HCT116 (cell line): ENCODE results near the gene EHF. TPM values are rescaled to one million over a fixed set of nuclear protein-coding genes. Genes with fewer than 3 reads are reported as not detected.

Experiments
- ATAC-seq: fragments of 200-7000 bp; cut with Tn5 transposase; 2 replicates; pipeline ENCODE4 v1.9.1; 2020; ENCODE audit warnings: mild to moderate bottlenecking, moderate library complexity
- BruUV-seq: library from RNA; stranded (reverse); fragments of 400-500 nt; replicated peaks from 2 replicates; lab custom pipeline; 2021; lab: Mats Ljungman, UMichigan
- CTCF ChIA-PET: fragments of 300-600 bp; sonication (Branson Sonifier 250); formaldehyde crosslinking; loops from one replicate; lab custom pipeline; 2021; ENCODE audit warnings: antibody characterized with exemption; lab: Charles Lee
- POLR2A ChIA-PET: fragments of 300-600, 350-600 bp; sonication (Branson Sonifier 250); formaldehyde crosslinking; loops from one replicate; lab custom pipeline; 2021; ENCODE audit warnings: antibody characterized with exemption; lab: Charles Lee
- RAD21 ChIA-PET, 2 experiments: fragments of 300-600 bp; sonication (Branson Sonifier 250); formaldehyde crosslinking; loops; one replicate each; lab custom pipeline; 2023; ENCODE audit warnings: low total read pairs in 2 of 2; ENCODE audit not compliant: uncharacterized antibody in 2 of 2, unreplicated experiment in 2 of 2, low non-redundant PET in 1 of 2; lab: Charles Lee
- DNase-seq: peaks from one replicate; pipeline ENCODE4 v3.0.0-alpha.2; 2010; ENCODE audit warnings: low read depth, low spot score
- H2AFZ ChIP-seq: fragments of 200-600 bp; shearing (Covaris generic), sonication (generic); 2 replicates; pipeline ENCODE4 v1.6.1; 2017; ENCODE audit warnings: low read depth, mixed run types, mixed read lengths, antibody characterized with exemption, low read length; ENCODE audit not compliant: poor library complexity, severe bottlenecking
- H3K27ac ChIP-seq: 2 replicates; pipeline ENCODE4 v1.5.1; 2012; ENCODE audit warnings: low read depth, low read length
- H3K27me3 ChIP-seq: fragments of 200-600 bp; sonication (generic); 2 replicates; pipeline ENCODE4 v1.6.1; 2016; ENCODE audit warnings: mixed run types, low read length, mixed read lengths; ENCODE audit not compliant: insufficient read depth
- H3K36me3 ChIP-seq, 2 experiments: fragments of 200-500 bp in 1 of 2; fragments of 200-600 bp in 1 of 2; sonication (Bioruptor generic) in 1 of 2; sonication (generic) in 1 of 2; 2 replicates each; pipeline versions ENCODE4 v1.5.1 to v1.6.1; 2014 to 2016; ENCODE audit warnings: low read length in 2 of 2, inconsistent platforms in 1 of 2, mixed read lengths in 1 of 2, mixed run types in 1 of 2; ENCODE audit not compliant: insufficient read depth in 2 of 2, control insufficient read depth in 1 of 2
- H3K4me1 ChIP-seq, 2 experiments: fragments of 200-600 bp in 1 of 2; sonication (generic) in 1 of 2; 2 replicates each; pipeline versions ENCODE4 v1.5.1 to v1.6.1; 2012 to 2017; ENCODE audit warnings: low read length in 2 of 2, inconsistent platforms in 1 of 2, mild to moderate bottlenecking in 1 of 2, mixed read lengths in 1 of 2, mixed run types in 1 of 2, moderate library complexity in 1 of 2; ENCODE audit not compliant: insufficient read depth in 2 of 2, control insufficient read depth in 1 of 2
- H3K4me2 ChIP-seq: fragments of 200-600 bp; sonication (generic); 2 replicates; pipeline ENCODE4 v1.6.1; 2017; ENCODE audit warnings: mixed run types, low read length, mixed read lengths
- H3K4me3 ChIP-seq, 2 experiments: fragments of 200-600 bp in 1 of 2; sonication (generic) in 1 of 2; replicated peaks in 1 of 2; 2 replicates each; pipeline ENCODE4 v1.5.1; 2011 to 2016; ENCODE audit warnings: low read length in 2 of 2, control low read depth in 1 of 2, low read depth in 1 of 2, mild to moderate bottlenecking in 1 of 2, mixed read lengths in 1 of 2, mixed run types in 1 of 2
- H3K79me2 ChIP-seq: fragments of 200-600 bp; sonication (generic); 2 replicates; pipeline ENCODE4 v1.6.1; 2017; ENCODE audit warnings: mild to moderate bottlenecking, mixed run types, low read length, moderate library complexity, mixed read lengths; ENCODE audit not compliant: insufficient read depth
- H3K9ac ChIP-seq: fragments of 200-600 bp; sonication (generic); 2 replicates; pipeline ENCODE4 v1.6.1; 2016; ENCODE audit warnings: low read length, mixed read lengths
- H3K9me2 ChIP-seq: fragments of 200-600 bp; sonication (generic), shearing (Covaris generic); 2 replicates; pipeline ENCODE4 v1.6.1; 2017; ENCODE audit warnings: mixed run types, mild to moderate bottlenecking, moderate library complexity; ENCODE audit not compliant: insufficient read depth
- H3K9me3 ChIP-seq, 2 experiments: fragments of 200-500 bp in 1 of 2; fragments of 200-600 bp in 1 of 2; sonication (Bioruptor generic) in 1 of 2; sonication (generic) in 1 of 2; 2 replicates each; pipeline ENCODE4 v1.6.1; 2014 to 2017; ENCODE audit warnings: low read length in 2 of 2, mixed read lengths in 2 of 2, inconsistent platforms in 1 of 2, low read depth in 1 of 2, mild to moderate bottlenecking in 1 of 2, mixed run types in 1 of 2, moderate library complexity in 1 of 2; ENCODE audit not compliant: control insufficient read depth in 1 of 2, insufficient read depth in 1 of 2
- H4K20me1 ChIP-seq: fragments of 200-600 bp; sonication (generic), shearing (Covaris generic); 2 replicates; pipeline ENCODE4 v1.6.1; 2017; ENCODE audit warnings: mixed run types, mild to moderate bottlenecking, moderate library complexity; ENCODE audit not compliant: insufficient read depth
- CBX3 ChIP-seq: IDR thresholded peaks from 2 replicates; pipeline ENCODE4 v1.6.1; 2012; ENCODE audit warnings: low read depth
- ELF1 ChIP-seq: IDR thresholded peaks from 2 replicates; pipeline ENCODE4 v1.6.1; 2012; ENCODE audit warnings: low read depth, borderline replicate concordance
- FOSL1 ChIP-seq: IDR thresholded peaks from 2 replicates; pipeline ENCODE4 v1.6.1; 2012; ENCODE audit warnings: low read depth
- MAX ChIP-seq: IDR thresholded peaks from 2 replicates; pipeline ENCODE4 v1.6.1; 2012
- POLR2AphosphoS5 ChIP-seq: IDR thresholded peaks from 2 replicates; pipeline ENCODE4 v1.6.1; 2011; ENCODE audit warnings: mild to moderate bottlenecking, low read depth, low read length, moderate library complexity
- RAD21 ChIP-seq: IDR thresholded peaks from 2 replicates; pipeline ENCODE4 v1.6.1; 2012; ENCODE audit warnings: low read depth, mild to moderate bottlenecking
- SP1 ChIP-seq: IDR thresholded peaks from 2 replicates; pipeline ENCODE4 v1.6.1; 2012; ENCODE audit warnings: low read depth
- SRF ChIP-seq: IDR thresholded peaks from 2 replicates; pipeline ENCODE4 v1.6.1; 2012; ENCODE audit warnings: low read depth
- YY1 ChIP-seq: IDR thresholded peaks from 2 replicates; pipeline ENCODE4 v1.6.1; 2011; ENCODE audit warnings: low read length, low read depth, moderate library complexity, mild to moderate bottlenecking; ENCODE audit not compliant: insufficient replicate concordance; ENCODE audit errors: extremely low read depth
- ZBTB33 ChIP-seq: IDR thresholded peaks from 2 replicates; pipeline ENCODE4 v1.6.1; 2011; ENCODE audit warnings: mild to moderate bottlenecking, low read length, moderate library complexity; ENCODE audit not compliant: insufficient replicate concordance; ENCODE audit errors: extremely low read depth
- ZNF274 ChIP-seq: fragments of 200-500 bp; sonication (Bioruptor generic); IDR thresholded peaks from 2 replicates; pipeline ENCODE4 v1.6.1; 2014; ENCODE audit warnings: mild to moderate bottlenecking, low read depth, low read length, inconsistent platforms
- intact Hi-C: fragments of 100-400 bp; cut with micrococcal nuclease; formaldehyde crosslinking; loops from 2 replicates; pipeline ENCODE4 v1.10.0; 2022
- total RNA-seq: library from RNA; stranded (reverse); gene quantifications from one replicate; pipeline ENCODE4 v1.2.1, GENCODE V29; 2021; ENCODE audit not compliant: unreplicated experiment

EHF gene
- total RNA-seq, 1 experiment from 2014 or later: 51.5 TPM

- BruUV-seq: no TSS peak
- no peak overlapping the region for H2AFZ ChIP-seq
- TF ChIP-seq ZNF274 (no peak), SP1 (no peak), SRF (no peak), FOSL1 (no peak), MAX (no peak), ZBTB33 (no peak), POLR2AphosphoS5 (no peak), RAD21 (no peak), ELF1 (no peak), YY1 (no peak), CBX3 (no peak)
- no peaks in the 10 kb centered on the region for H4K20me1 ChIP-seq
- POLR2A ChIA-PET: no interaction called here
- H3K9me3 ChIP-seq: no peaks in the 10 kb centered on the region
- H3K4me3 ChIP-seq: no peak overlapping the region
- no peak for ATAC-seq
- H3K36me3 ChIP-seq: no peaks in the 10 kb centered on the region
- no peak overlapping the region for H3K27ac ChIP-seq
- DNase-seq: no peak
- CTCF ChIA-PET: no interaction called here
- no peak overlapping the region for H3K9ac ChIP-seq
- H3K4me2 ChIP-seq: no peak overlapping the region
- peaks cover 7 to 32% of the 10 kb centered on the region in 2 experiments; a peak in 3 of 4 replicates for H3K4me1 ChIP-seq
- intact Hi-C loops: loop anchor here (10.0 kb wide), 1 partner anchor 209 kb away; no protein-coding TSS in a partner anchor
- H3K9me2 ChIP-seq: no peaks in the 10 kb centered on the region
- H3K27me3 ChIP-seq: no peaks in the 10 kb centered on the region
- RAD21 ChIA-PET: no interaction called here
- no peaks in the 10 kb centered on the region for H3K79me2 ChIP-seq
These were observed 37.1 kb upstream of the EHF start for GRCh38 chr11:34583818-34584217.
